ENCODE data around the gene SLC22A13. TPM values are rescaled to one million over a fixed set of nuclear protein-coding genes. Genes with fewer than 3 reads are reported as not detected.

Gene SLC22A13
- total RNA-seq, 2 donors from 2014 or later: 0.99 to 2.2 TPM

DNA sequence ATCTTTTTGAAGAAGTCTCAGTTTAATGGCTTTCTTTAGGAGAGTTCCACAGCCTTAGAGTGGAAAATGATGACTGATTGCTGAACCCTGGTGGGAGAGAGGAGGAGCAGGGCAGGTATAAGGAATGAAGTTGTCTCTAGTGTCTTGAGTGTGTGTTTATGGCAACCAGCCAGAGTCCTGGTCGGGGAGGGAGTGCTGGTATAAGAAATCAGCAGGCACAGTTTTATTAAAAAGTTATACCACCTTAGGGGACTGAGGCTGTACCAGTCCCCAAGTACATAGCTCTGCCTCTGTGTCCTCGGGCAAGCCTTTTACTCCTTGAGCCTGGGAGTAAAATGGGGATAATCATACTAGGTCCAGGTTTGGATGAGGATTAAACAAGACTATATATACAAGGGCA, 46.3 kb downstream of the SLC22A13 start:
- no peaks in the 10 kb centered on the region for H3K36me3 ChIP-seq
- H3K4me3 ChIP-seq: no peak overlapping the region
- H3K9me3 ChIP-seq: no peaks in the 10 kb centered on the region
- no peak overlapping the region for H3K27ac ChIP-seq
- H3K4me1 ChIP-seq (ENCODE audit: control insufficient read depth in 1 of 2, low read depth in 2 of 2): no peaks in the 10 kb centered on the region
- no peaks in the 10 kb centered on the region for H3K27me3 ChIP-seq (replicated peaks; ENCODE audit: insufficient read depth)
- ATAC-seq (ENCODE audit: insufficient number of reproducible peaks, low FRiP score, low read depth) (no peak), DNase-seq (ENCODE audit: low spot score) (no peak)
- TF ChIP-seq, protein P1, sequence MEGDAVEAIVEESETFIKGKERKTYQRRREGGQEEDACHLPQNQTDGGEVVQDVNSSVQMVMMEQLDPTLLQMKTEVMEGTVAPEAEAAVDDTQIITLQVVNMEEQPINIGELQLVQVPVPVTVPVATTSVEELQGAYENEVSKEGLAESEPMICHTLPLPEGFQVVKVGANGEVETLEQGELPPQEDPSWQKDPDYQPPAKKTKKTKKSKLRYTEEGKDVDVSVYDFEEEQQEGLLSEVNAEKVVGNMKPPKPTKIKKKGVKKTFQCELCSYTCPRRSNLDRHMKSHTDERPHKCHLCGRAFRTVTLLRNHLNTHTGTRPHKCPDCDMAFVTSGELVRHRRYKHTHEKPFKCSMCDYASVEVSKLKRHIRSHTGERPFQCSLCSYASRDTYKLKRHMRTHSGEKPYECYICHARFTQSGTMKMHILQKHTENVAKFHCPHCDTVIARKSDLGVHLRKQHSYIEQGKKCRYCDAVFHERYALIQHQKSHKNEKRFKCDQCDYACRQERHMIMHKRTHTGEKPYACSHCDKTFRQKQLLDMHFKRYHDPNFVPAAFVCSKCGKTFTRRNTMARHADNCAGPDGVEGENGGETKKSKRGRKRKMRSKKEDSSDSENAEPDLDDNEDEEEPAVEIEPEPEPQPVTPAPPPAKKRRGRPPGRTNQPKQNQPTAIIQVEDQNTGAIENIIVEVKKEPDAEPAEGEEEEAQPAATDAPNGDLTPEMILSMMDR (IDR thresholded peaks at IDR 0.05): no peak

DNA sequence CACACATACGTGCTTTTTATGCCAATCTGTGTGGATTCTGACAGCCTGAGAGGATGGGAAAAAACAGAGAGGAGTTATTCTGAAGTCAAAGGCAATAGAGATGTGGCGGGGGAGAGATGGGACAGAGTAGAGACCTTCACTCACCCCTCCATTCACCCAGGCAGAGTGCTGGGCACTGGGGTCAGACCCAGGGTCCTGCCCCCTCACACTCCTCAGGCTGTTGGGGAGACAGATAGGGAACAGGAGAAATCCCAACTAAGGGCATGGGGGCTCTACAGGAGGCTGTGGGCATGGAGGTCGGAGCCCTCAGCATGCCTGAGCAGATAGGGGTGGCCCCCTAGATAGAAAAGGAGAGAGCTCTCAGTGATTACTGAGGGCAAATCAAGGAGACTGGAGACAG, 46.7 kb downstream of the SLC22A13 start:
- H3K27me3 ChIP-seq (replicated peaks; ENCODE audit: insufficient read depth): no peaks in the 10 kb centered on the region
- TF ChIP-seq, protein P1 (IDR thresholded peaks at IDR 0.05): no peak
- H3K9me3 ChIP-seq: no peaks in the 10 kb centered on the region
- ATAC-seq (ENCODE audit: insufficient number of reproducible peaks, low FRiP score, low read depth): no peak
- no peak overlapping the region for H3K4me3 ChIP-seq
- no peak overlapping the region for H3K27ac ChIP-seq
- no peak for DNase-seq (ENCODE audit: low spot score)
- no peaks in the 10 kb centered on the region for H3K4me1 ChIP-seq (ENCODE audit: control insufficient read depth in 1 of 2, low read depth in 2 of 2)
- no peaks in the 10 kb centered on the region for H3K36me3 ChIP-seq

DNA sequence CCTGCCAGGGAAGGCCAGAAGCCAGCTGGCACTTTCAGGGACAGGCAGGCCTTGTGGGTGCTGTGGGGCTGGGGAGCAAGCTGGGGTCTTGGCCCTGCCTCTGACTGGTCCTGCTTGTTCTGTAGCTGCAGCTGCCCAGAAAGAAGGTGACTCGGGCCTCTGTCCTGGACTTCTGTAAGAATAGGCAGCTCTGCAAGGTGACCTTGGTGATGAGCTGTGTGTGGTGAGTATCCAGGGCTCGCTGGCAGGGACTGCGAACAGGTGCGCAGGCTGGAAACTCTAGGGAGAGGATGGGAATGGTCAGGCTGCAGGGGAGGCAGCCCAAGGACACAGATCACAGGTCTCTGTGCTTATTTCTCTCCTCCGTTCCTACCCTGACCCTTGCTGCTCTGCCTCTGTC, 47.7 kb downstream of the SLC22A13 start:
- TF ChIP-seq, protein P1 (IDR thresholded peaks at IDR 0.05): no peak
- ATAC-seq (ENCODE audit: insufficient number of reproducible peaks, low FRiP score, low read depth) (no peak), DNase-seq (ENCODE audit: low spot score) (no peak)
- Histone ChIP-seq H3K4me1 (ENCODE audit: control insufficient read depth in 1 of 2, low read depth in 2 of 2) (no peaks in the 10 kb centered on the region), H3K36me3 (no peaks in the 10 kb centered on the region), H3K9me3 (no peaks in the 10 kb centered on the region), H3K27me3 (replicated peaks; ENCODE audit: insufficient read depth) (no peaks in the 10 kb centered on the region), H3K27ac (no peak overlapping the region), H3K4me3 (no peak overlapping the region)

DNA sequence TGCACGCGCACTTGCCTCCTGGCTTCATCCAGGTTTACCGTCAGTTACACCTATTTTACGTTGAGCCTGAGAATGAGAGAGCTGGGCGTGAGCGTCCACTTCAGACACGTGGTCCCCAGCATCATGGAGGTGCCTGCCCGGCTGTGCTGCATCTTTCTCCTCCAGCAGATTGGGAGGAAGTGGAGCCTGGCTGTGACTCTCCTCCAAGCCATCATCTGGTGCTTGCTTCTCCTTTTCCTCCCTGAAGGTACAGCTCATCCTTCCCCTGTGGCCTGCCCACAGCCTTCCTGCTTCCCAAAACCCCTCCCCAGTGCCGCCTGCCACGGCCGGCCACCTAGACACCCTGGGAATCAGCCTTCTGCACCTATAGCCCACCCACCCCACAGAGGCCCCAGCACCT, 48.1 kb downstream of the SLC22A13 start:
- Histone ChIP-seq H3K4me1 (ENCODE audit: control insufficient read depth in 1 of 2, low read depth in 2 of 2) (no peaks in the 10 kb centered on the region), H3K9me3 (no peaks in the 10 kb centered on the region), H3K27ac (no peak overlapping the region), H3K27me3 (replicated peaks; ENCODE audit: insufficient read depth) (no peaks in the 10 kb centered on the region), H3K4me3 (no peak overlapping the region), H3K36me3 (no peaks in the 10 kb centered on the region)
- DNase-seq (ENCODE audit: low spot score) (no peak), ATAC-seq (ENCODE audit: insufficient number of reproducible peaks, low FRiP score, low read depth) (no peak)
- TF ChIP-seq, protein P1 (IDR thresholded peaks at IDR 0.05): no peak

DNA sequence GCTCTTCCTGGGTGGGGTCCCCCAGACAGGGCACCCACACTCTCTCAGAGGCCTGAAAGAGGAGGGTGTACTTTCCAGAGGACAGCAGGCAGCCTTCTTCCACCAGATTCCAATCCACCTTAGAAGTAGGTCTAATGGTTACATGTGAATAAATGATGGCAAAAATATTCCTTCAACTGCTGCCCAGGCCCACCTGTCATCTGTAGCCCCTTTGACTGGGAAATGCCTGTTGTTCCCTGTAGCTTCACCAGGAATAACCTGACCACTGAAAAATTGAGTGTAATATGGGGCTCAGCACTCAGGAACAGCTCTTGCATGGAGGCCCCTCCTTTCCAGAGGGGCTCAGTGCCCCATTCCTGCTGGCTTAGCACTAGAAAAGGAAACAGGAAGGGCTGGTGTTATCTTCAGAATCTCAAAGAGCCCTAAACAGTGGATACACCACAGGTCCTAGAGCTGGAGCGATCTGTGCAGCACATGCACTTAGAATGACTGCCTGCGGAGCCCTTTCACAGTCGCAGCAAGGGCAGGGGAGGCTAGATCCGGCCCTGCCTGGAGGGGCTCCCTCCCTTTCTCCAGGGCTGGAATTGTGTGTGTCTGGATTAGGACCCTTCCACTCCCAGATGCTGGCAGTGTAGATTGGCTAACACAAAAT, 48.6 kb downstream of the SLC22A13 start:
- ATAC-seq (ENCODE audit: insufficient number of reproducible peaks, low FRiP score, low read depth) (no peak), DNase-seq (ENCODE audit: low spot score) (no peak)
- no peaks in the 10 kb centered on the region for H3K27me3 ChIP-seq (replicated peaks; ENCODE audit: insufficient read depth)
- H3K27ac ChIP-seq: no peak overlapping the region
- no peak overlapping the region for H3K4me3 ChIP-seq
- no peaks in the 10 kb centered on the region for H3K36me3 ChIP-seq
- TF ChIP-seq, protein P1 (IDR thresholded peaks at IDR 0.05): no peak
- no peaks in the 10 kb centered on the region for H3K4me1 ChIP-seq (ENCODE audit: control insufficient read depth in 1 of 2, low read depth in 2 of 2)
- H3K9me3 ChIP-seq: no peaks in the 10 kb centered on the region
